Osteoblast (primary cell): ENCODE data around the gene EHHADH. TPM values are rescaled to one million over a fixed set of nuclear protein-coding genes. Genes with fewer than 3 reads are reported as not detected.

ENCODE experiments used
- DNase-seq: peaks from one replicate; pipeline ENCODE4 v3.0.0; 2011; ENCODE audit warnings: low spot score, mixed read lengths; ENCODE audit not compliant: insufficient read length; ENCODE audit errors: missing footprints
- H2AFZ ChIP-seq: 2 replicates; pipeline ENCODE4 v1.6.0; 2011; ENCODE audit warnings: mild to moderate bottlenecking, low read length
- H3K27ac ChIP-seq: 2 replicates; pipeline ENCODE4 v1.5.1; 2011; ENCODE audit warnings: mild to moderate bottlenecking, low read depth, low read length, moderate library complexity
- H3K27me3 ChIP-seq: 2 replicates; pipeline ENCODE4 v1.6.0; 2012; ENCODE audit warnings: mild to moderate bottlenecking, control low read depth, inconsistent platforms, low read length, moderate library complexity; ENCODE audit not compliant: insufficient read depth
- H3K36me3 ChIP-seq: 2 replicates; pipeline ENCODE4 v1.5.1; 2011; ENCODE audit warnings: mild to moderate bottlenecking, low read length, control low read depth, moderate library complexity; ENCODE audit not compliant: insufficient read depth
- H3K4me1 ChIP-seq: 2 replicates; pipeline ENCODE4 v1.5.1; 2011; ENCODE audit warnings: mild to moderate bottlenecking, low read length, control low read depth, moderate library complexity; ENCODE audit not compliant: insufficient read depth
- H3K4me2 ChIP-seq: 2 replicates; pipeline ENCODE4 v1.6.0; 2011; ENCODE audit warnings: mild to moderate bottlenecking, low read length; ENCODE audit not compliant: insufficient read depth
- H3K4me3 ChIP-seq: fragments of 200-600 bp; sonication (generic); 3 replicates; pipeline ENCODE4 v1.5.1; 2012; ENCODE audit warnings: mild to moderate bottlenecking, low read length, inconsistent platforms; ENCODE audit not compliant: insufficient read depth
- H3K79me2 ChIP-seq: 2 replicates; pipeline ENCODE4 v1.6.0; 2012; ENCODE audit warnings: mild to moderate bottlenecking, low read length, control low read depth, inconsistent platforms; ENCODE audit not compliant: insufficient read depth
- H3K9me3 ChIP-seq: 2 replicates; pipeline ENCODE4 v1.5.1; 2011; ENCODE audit warnings: low read depth, low read length, control low read depth
- H4K20me1 ChIP-seq: 2 replicates; pipeline ENCODE4 v1.6.0; 2012; ENCODE audit warnings: mild to moderate bottlenecking, low read length, control low read depth; ENCODE audit not compliant: insufficient read depth
- total RNA-seq: library from RNA; depleted of rRNA; stranded (reverse); fragments of >200 nt; gene quantifications from 2 replicates; pipeline ENCODE4 v1.2.3, GENCODE V29; 2012
- TF ChIP-seq, protein P1 (sequence below): IDR thresholded peaks from 2 replicates; pipeline ENCODE4 v1.5.1; 2011; ENCODE audit warnings: mild to moderate bottlenecking, low read depth, low read length, moderate library complexity; ENCODE audit errors: extremely low read depth

Gene EHHADH
- total RNA-seq, 1 donor, result 4.0 TPM

DNA sequence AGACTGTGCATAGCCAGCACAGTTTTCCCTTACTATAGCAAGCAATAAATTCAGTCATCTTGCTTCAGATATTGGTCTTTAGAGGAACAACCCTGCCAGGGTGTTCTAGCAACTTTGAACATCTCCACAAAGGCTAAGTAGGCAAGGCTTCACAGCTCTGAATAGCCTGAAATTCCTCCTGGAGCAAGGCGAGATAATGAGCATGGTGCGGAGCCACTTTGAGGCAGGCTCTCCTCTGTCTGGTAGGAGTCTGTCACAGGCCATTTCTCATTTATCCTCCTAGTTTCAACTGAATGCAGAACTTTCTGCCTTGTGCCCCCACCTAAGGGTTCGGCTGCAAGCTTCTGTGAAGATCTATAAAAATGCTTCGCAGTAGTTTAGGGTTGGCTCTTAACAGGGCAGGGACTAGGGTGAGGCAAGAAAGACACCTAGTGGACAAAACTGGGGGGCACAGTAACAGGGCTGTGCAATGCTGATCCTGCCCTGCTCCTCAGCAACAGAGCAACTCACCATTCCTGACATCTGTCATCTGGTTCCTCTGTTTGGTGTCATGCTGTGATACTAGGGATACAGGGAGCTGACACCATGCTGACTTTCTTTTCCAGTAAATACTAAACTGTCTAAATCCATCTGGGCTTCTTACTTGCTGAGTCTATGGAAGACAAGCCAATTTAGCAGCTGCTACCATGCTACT is 16.6 kb upstream of the EHHADH start:
- DNase-seq, result peak; percentile 90
- H3K27ac ChIP-seq, result no peak overlapping the region
- TF ChIP-seq, protein P1, sequence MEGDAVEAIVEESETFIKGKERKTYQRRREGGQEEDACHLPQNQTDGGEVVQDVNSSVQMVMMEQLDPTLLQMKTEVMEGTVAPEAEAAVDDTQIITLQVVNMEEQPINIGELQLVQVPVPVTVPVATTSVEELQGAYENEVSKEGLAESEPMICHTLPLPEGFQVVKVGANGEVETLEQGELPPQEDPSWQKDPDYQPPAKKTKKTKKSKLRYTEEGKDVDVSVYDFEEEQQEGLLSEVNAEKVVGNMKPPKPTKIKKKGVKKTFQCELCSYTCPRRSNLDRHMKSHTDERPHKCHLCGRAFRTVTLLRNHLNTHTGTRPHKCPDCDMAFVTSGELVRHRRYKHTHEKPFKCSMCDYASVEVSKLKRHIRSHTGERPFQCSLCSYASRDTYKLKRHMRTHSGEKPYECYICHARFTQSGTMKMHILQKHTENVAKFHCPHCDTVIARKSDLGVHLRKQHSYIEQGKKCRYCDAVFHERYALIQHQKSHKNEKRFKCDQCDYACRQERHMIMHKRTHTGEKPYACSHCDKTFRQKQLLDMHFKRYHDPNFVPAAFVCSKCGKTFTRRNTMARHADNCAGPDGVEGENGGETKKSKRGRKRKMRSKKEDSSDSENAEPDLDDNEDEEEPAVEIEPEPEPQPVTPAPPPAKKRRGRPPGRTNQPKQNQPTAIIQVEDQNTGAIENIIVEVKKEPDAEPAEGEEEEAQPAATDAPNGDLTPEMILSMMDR, result peak; percentile 65

DNA sequence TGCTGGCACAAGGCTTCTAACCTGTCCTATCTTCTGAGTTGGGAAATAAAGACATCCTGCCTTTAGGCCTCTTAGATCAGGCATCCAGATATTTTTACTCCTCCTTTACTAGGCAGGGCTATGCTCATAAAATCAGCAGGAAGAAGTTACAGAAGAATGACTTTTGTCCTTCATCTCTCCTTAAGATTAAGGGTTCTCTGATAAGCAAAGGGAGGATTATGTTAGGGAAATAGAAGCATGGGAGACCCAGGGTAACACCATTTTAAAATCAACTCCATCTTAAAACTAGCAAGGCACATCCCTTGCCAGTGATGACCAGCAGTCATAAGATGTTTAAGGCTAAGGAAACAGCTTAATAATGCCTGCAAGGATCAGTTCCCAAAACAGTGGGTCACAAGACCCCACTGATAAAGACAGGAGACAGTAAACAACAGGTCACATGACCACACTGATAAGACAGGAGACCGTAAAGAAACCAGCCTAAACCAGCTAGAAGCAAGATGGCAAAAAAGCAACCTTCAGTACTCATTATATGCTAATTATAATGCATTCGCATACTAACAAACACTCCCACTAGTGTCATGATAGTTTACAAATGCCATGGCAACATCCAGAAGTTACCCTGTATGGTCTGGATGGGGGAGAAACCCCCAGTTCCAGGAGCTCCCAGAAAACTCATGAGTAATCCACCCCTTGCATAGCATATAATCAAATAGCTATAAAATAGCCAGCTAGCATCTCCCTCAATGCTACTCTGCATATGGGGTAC is 14.5 kb upstream of the EHHADH start:
- DNase-seq, result no peak
- no peak overlapping the region for H2AFZ ChIP-seq
- no peaks in the 10 kb centered on the region for H3K36me3 ChIP-seq
- no peaks in the 10 kb centered on the region for H3K9me3 ChIP-seq
- peaks cover 8% of the 10 kb centered on the region for H3K27me3 ChIP-seq
- no peak overlapping the region for H3K4me2 ChIP-seq
- no peak overlapping the region for H3K4me3 ChIP-seq
- H3K4me1 ChIP-seq, result no peaks in the 10 kb centered on the region
- TF ChIP-seq, protein P1, result no peak
- no peaks in the 10 kb centered on the region for H3K79me2 ChIP-seq
- no peak overlapping the region for H3K27ac ChIP-seq
- no peaks in the 10 kb centered on the region for H4K20me1 ChIP-seq

More for the DNA sequence above, 16.6 kb upstream of the EHHADH start:
- H2AFZ ChIP-seq, result no peak overlapping the region
- no peak overlapping the region for H3K4me3 ChIP-seq
- no peak overlapping the region for H3K4me2 ChIP-seq
- no peaks in the 10 kb centered on the region for H3K79me2 ChIP-seq
- H4K20me1 ChIP-seq, result no peaks in the 10 kb centered on the region
- no peaks in the 10 kb centered on the region for H3K9me3 ChIP-seq
- H3K4me1 ChIP-seq, result no peaks in the 10 kb centered on the region
- peaks cover 8% of the 10 kb centered on the region for H3K27me3 ChIP-seq
- H3K36me3 ChIP-seq, result no peaks in the 10 kb centered on the region

DNA sequence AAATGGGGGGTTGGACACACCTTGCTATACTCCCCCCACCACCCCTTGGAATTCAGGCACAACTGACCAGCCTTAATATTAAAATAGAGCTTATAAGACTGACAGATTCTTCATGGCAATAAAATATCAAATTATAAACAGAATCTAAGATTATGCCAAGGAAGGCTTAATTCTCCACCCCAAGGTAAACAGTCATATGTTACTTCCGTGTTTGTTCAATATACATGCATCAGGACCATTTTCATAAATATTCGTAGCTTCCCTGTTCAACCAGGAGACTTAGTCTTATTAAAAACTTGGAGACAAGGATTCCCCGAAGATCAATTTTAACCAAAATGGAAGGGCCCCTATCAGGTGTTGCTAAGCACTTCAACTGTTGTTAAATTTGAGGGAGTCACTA is 13.3 kb upstream of the EHHADH start:
- Histone ChIP-seq H3K4me1 (no peaks in the 10 kb centered on the region), H4K20me1 (no peaks in the 10 kb centered on the region), H3K36me3 (no peaks in the 10 kb centered on the region), H3K4me2 (no peak overlapping the region), H3K9me3 (no peaks in the 10 kb centered on the region), H2AFZ (no peak overlapping the region), H3K27me3 (peaks cover 6% of the 10 kb centered on the region), H3K79me2 (no peaks in the 10 kb centered on the region), H3K27ac (no peak overlapping the region), H3K4me3 (no peak overlapping the region)
- TF ChIP-seq, protein P1, result no peak
- no peak for DNase-seq

DNA sequence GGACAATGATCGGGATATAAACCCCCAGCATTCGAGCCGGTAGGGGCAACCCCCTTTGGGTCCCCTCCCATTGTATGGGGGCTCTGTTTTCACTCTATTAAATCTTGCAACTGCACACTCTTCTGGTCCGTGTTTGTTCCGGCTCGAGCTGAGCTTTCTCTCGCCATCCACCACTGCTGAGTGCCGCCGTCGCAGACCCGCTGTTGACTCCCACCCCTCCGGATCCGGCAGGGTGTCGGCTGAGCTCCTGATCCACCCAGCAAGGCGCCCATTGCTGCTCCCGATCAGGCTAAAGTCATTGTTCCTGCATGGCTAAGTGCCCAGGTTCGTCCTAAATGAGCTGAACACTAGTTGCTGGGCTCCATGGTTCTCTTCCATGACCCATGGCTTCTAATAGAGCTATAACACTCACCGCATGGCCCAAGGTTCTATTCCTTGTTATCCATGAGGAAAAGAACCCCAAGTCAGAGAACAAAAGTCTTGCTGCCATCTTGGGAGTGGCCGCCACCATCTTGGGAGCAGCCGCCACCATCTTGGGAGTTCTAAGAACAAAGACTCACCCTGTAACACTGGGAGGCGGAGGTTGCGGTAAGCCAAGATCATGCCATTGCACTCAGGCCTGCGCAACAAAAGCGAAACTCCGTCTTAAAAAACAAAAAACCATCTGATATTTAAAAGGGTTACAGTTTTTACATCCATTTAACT is 11.2 kb upstream of the EHHADH start:
- Histone ChIP-seq H3K36me3 (no peaks in the 10 kb centered on the region), H3K4me2 (no peak overlapping the region), H3K79me2 (no peaks in the 10 kb centered on the region), H4K20me1 (no peaks in the 10 kb centered on the region), H2AFZ (no peak overlapping the region), H3K27ac (no peak overlapping the region), H3K27me3 (no peaks in the 10 kb centered on the region), H3K9me3 (no peaks in the 10 kb centered on the region), H3K4me1 (no peaks in the 10 kb centered on the region), H3K4me3 (no peak overlapping the region)
- TF ChIP-seq, protein P1, result no peak
- DNase-seq, result no peak
